HG03378 (cell line): ENCODE data around the gene NSUN7.

Experiments used
- ATAC-seq: cut with Tn5 transposase; IDR thresholded peaks from one replicate; pipeline ENCODE4 v1.9.1; 2021; ENCODE audit warnings: mild to moderate bottlenecking, moderate library complexity; ENCODE audit not compliant: unreplicated experiment

NSUN7 gene

DNA sequence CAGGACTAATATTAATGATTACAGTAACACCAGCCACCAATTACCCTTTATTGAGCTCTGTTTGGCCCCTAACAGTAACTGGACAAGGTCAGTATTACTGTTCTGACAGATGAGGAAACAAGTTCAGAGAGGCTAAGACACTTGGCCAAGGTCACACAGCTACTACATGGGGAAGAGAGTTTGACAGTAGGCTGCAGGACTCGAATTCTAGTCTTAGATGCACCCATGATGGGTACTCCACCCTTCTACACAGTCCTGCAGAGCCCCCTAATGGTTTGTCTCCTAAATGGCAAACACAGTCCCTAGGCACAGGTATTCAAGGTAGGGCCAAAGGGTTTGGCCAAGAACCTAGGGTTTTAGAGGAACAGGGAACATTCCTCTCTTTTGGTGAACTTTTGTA lies 93.9 kb downstream of the NSUN7 start:
- ATAC-seq = no peak

DNA sequence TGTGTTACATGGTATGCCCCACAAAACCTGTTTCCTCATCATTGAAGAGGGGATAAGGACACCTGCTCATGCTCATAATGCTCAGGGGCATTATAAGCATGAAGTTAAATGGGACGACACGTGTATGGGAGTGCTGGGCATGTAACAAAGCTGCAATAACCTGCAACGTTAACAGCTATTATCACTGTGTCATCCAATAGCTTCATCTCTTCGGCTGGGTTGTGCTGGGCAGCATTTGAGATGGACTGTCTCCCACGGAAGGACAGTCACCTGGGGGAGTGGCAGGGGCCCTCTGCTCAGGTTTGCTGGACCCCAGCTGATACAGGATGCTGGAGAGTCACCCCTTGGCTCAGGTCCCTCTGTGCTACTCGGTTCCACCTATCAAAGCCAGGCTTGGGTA lies 94.5 kb downstream of the NSUN7 start:
- ATAC-seq = no peak

DNA sequence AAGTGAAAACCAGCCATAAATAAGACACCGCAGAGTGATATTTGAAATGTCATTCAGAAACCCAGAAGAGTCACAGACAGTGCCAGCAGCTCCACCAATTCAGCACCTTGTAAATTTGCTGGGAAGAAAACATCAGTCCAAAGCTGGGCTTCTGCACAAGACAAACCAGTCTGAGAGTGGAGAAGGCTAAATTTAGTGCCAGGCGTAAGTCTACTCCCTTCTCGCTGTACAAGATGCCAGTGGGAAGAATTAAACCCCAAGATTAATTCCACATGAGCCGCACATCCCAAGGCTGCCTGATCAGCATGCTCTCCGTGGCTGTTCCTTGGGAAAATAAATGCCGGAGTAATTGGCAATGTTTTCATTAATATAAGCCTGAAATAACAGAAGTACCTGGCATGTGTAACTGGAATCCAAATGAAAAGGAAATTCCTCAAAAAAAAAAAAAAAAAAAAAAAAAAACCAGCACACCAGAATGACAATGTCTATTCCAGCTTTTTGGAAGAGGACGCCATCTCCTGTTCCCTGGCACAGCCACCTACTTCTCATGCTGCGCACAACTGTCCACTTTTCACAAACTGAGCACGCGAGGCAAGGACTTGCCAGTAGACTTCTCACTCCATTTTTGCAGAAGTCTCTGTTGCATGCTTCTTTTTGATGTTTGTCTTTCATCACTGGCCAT lies 95.5 kb downstream of the NSUN7 start:
- no peak for ATAC-seq

DNA sequence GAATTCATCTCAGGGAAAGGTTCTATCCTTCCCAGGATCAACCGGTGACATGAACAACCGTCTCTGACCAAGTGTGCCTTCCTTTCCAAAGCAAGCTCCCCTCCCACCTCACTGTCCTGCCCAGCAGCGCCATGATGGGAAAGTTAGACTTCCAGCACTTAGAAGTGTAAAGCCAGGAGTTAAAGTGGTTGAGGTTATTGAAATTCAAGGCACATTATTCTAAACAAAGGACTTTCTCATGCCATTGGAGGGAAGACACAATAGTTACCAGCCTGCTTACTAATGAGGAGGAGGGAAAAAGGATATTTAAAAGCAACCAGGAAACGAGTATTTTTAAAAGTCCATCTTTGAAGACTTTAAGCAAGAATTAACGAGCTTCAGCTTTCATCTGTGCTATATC lies 96.8 kb downstream of the NSUN7 start:
- no peak for ATAC-seq

DNA sequence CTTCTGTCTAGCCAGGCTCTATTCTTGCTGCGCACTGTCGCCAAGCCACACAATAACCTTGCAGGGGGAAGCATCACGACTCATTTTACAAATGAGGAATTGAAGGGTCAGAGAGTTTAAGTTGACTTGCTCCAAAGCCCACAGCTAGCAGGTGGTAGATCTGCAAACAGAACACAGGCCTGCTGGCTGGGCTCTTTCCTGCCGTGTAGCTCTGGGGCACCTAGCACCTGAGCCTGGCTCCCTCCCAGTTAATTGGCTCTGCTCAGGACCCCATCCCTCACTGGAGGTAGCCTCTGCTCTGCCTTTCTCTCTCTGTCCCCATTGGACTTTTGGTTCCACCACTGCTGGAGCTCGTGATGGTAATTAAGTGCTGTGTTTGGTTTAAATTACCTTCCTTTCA lies 98.5 kb downstream of the NSUN7 start:
- ATAC-seq = no peak

DNA sequence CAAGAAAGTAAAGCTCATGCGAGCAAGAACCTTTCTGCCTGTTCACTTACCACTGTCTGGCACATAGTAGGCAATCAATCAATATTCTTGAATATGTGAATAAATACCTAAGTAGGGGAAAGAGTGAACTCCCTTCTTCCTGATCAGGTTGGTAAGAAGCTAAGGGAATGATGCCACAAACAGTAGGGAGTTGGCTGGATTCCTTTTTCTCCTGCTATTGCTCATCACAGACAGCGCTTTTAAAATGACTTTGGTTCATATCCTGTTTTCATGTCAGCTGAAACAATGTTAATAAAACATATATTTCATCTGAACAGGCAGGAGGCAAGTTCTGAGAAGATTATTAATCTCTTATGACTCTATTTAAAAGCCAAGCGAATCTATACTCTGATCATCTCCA lies 99.2 kb downstream of the NSUN7 start:
- ATAC-seq = no peak

DNA sequence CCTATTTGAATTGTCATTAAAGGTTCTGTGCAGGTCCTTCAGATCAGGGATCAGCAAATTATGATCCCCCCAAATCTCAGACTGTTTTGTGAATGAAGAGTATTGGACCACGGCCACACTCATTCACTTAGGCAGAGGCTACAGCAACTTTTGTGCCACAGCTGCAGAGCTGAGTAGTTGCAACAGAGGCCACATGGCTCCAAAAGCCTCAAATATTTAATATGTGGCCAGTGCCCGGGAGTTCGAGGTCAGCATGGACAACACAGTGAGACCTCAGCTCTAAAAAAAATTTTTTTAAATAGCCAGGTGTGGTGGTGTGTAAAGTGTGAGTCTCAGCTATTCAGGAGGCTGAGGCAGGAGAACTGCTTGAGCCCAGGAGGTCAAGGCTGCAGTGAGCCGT lies 100.7 kb downstream of the NSUN7 start:
- no peak for ATAC-seq

DNA sequence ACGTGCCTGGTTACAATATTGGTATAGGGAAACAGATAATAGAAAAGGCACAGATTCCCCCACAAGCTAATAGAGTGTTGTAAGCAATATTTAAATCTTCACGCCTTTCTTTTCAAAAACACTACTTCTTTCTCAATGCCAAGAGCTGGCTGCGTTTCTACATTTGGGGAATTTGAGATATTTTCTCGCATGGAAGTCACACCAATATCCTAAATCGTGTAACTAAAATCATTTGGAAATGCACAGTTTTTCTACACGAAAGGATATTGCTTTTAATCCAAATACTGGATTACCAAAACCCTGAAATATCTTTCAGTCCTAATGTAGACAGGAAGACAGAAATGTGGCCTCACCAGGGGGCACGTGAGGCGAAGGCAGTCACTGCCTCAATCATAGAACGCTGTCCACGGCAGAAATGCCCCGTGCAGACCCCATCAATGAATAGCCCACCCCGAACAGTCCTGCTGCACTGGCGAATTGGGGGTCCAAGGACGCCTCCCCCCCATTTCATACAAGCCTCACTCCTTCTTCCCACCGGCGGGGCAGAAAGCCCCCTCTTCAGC lies 106.6 kb downstream of the NSUN7 start:
- ATAC-seq = no peak

DNA sequence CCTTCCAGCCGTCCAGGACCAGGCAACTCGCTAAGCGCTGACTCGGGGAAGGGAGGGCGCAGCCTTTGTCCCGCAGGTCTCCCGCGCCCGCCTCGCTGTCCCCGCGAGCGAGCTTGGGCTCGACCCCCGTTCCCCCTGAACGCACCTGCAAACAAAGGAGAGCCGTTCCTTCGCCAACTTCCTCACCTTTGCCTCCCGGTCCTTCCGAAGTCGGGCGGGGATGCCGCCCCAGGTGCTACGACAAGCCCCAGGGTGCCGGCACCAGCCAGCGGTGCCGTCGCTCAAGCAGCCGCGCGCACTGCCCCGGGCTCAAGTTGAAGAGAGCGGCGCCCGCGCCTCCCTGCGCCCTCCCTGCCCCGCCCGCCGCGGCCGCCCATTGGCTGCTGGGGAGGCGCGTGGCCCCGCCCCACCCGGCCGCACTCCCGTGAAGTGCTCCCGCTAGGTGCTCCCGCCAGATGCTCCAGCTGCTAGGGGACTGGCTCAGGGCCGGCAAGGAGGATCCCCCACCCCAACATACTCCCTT lies 107.1 kb downstream of the NSUN7 start:
- ATAC-seq = no peak

DNA sequence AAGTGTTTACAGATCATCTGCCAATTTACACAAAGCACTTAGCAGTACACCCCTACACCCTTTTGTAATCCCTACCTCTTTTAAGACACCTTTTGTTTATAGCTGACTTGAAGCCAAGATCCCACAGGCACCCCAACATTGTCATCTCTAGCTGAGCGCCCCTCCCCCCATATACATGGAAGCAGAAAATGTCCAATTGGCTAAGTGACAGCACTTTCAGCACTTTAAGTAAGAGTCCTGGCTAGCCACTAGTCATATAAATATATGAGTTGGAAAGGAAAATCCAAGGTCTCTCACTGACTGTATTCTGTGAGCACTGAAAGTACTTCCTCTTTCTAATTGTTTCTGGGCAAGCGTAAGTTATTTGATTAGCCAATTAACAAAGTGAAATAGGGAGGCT lies 108.2 kb downstream of the NSUN7 start:
- ATAC-seq = no peak

DNA sequence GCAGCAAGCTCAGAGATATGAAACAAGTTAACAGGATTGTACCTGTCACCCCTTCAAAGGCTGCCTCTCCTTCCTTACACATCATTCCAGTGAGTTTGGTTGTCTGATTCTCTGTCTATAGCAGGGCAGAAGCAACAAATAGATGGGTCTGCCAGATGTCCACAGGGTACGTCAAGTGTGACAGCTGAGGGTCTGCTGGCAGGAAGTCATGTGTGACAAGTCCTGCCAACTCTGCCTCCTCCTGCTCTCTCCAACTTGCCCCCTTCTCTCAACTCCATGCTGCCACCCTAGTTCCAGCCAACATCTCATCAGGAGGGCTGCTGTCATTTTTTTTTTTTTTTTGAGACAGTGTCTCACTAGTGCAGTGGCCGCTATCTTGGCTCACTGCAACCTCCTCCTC lies 109.2 kb downstream of the NSUN7 start:
- no peak for ATAC-seq
